NOMO-1 treated with DMSO at 0.1 percent for 48 hours (cell line): ENCODE data around the gene SGPP1.
A peak's percentile ranks its signal among the peaks of the same experiment; 100 is the strongest.
"Not testable (repeated sequence)": the region's sequence is repeated elsewhere in the genome, so short reads cannot be mapped to it uniquely, and the experiment has no call there.

ENCODE experiments used
- DNase-seq: peaks from one replicate; lab custom pipeline; 2025; ENCODE audit not compliant: unreplicated experiment; lab: John Stamatoyannopoulos, UW

Gene SGPP1

DNA sequence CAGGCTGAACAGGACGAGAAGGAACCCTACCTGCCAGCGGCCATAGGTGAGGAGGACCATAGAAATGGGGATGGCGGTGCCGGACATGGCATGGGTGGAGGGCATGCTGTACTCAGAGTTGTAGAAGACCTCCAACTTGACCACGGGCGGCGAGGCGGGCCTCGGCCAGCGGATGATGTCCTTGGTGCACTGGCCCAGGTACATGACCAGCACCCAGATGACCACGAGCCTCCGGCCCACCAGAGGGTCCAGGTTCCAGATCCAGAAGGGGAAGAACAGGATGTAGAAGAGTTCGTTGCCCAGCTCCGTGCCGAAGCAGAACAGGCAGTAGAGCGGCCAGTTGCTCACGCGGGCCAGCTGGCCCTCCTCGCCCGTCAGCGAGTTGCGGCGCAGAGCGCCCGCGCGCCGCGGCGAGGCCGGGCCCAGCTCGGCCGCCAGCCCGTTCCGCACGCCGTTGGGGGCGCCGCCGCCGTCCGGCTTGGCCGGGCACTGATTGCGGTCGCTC is 582 bp downstream of the SGPP1 start:
- peak; percentile 8 for DNase-seq

DNA sequence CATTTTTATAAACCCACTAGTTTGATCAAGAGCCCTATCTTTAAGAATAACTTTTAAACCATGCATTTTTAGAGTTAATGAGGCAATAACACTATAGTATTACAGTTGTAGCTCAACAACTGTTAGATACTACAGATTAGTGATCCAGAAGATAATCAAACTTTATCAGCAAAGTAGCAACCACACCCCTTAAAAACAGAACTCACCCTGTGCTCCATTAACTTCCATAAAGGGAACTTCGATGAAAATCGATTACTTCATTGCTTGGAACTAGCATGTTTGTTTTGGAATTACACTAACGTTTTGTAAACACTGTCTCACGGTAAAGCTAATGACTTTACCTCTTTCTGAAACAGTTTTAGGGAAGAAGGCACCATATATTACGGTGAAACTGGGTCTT is 1.4 kb downstream of the SGPP1 start:
- DNase-seq, result no peak

DNA sequence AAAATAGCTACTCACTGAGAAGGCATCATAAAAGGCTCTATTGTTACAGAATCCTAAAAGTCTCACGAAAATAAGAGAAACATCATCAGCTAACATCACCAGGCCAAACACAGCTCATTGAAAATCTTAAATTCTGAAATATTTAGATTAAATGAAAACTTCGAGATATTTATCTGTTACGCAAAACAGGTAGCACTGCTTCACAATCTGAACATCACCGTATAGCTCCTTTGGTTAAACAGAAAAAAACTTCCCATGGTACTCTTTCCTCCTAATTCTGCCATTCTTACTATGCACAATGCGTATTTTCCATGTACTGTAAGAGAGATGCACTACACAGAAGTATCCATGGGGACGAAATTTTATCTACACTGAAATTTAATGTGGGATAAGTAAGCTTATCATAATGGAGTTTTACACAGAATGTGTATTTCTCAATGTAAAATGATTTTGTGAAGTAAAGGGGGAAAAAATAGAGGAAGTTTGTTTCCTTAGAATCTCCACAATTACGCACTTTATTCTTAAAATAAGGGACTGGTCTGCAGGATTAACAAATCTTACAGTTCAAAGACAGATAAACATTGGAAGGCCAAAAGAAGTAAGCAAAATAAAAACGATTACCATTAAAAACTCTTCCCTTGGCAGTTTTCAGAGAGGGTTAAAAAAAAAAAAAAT is 1.9 kb downstream of the SGPP1 start:
- no peak for DNase-seq

DNA sequence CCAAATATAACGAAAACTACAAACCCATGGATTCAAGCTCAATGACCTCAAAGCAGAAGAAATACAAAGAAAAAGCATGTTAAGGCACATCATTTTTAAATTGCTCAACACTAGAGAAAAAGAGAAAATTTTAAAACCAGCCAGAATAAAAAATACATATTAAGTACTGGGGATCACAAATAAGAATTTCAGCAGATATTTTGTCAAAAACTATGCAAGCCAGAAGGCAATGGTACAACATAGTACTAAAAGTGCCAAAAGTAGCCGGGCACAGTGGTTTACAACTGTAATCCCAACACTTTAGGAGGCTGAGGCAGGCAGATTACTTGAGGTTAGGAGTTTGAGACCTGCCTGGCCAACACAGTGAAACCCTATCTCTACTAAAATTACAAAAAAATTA is 10.2 kb downstream of the SGPP1 start:
- DNase-seq, result peak; percentile 47

DNA sequence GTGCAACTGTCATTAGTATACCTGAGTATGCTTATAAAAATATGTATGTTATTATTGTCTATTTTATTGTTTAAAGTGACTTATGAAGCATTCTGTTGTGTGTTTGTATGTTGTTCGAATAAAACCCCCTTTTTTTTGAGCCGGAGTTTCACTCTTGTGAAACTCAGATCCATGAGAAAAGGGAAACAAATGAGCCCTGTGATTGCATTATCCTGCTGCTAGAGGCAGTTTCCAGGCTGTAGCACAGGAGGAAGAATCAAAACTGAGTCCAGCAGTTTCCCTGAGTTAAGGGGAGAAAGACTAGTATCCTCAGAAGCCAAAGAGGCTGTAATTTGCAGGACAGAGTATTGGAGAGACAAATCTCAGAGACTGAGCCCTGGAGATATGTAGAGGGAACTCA is 12.5 kb downstream of the SGPP1 start:
- DNase-seq, result no peak

DNA sequence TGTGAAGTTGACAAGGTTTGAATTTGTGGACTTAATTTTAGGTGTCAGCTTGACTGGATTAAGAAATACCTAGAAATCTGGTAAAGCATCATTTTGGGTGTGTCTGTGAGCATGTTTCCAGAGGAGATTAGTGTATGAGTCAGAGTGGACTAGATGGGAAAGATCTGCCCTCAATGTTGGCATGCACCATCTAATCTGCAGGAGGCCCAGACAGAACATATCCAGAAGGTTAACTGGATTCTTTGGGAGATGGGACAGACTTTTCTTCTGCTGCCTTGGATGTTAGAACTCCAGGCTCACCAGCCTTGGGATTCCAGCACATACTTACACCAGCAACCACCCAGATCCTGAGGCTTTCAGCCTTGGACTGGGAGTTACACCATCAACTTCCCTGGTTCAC is 14.1 kb downstream of the SGPP1 start:
- no peak for DNase-seq

DNA sequence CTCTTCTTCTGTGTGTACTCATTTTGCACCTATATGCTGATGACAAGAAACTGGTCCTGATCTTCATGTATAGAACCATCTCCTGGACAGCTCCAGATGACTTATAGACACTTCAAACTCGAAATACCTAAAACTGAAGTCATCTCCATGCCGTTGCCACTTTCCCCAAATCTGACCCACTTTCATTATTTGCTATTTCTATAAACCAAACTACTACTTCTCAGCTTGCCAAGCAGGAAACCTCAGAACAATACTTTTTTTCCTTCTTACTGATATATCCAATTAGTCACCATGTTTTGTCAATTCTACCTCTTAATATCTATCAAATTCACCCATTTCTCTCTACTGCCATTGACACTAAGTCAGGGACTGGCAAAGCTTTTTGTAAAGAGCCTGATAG is 14.8 kb downstream of the SGPP1 start:
- DNase-seq, result no peak

DNA sequence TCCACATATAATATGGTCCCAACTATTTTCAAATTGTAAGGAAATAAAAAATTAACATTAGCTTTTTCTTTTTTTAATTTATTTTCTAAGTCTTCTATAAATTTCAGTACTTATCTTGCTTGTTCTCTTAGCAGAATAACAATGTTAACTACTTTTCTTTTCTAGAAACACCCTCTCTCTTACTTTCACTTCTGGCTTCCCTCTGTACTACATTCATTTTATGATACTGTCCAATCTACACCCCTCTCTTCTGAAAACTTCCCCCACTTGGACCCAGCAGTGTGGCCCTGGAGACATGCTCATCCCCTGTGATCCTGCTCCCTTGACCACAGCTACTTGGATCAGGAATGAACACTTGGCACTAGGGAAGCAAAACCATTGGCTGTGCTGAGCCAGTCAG is 15.7 kb downstream of the SGPP1 start:
- no peak for DNase-seq

DNA sequence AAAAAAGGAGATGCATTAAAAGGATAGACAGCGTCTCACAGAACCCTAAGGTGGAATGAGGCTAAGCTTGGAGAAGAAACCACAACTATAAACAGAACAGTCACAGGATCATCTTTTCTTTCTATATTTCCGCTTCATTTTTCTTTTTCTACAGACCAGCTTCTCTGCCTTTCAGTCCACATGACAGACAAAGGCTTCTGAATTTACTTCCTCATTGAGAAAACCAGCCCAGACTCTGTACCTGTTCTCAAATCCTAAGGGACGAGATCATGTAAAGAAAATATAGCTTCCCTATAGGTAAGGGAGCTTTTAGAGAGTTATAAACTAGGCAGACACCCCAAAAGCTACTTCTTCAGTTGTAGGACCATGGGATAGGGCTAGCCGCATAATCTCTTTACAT is 17.4 kb downstream of the SGPP1 start:
- no peak for DNase-seq

DNA sequence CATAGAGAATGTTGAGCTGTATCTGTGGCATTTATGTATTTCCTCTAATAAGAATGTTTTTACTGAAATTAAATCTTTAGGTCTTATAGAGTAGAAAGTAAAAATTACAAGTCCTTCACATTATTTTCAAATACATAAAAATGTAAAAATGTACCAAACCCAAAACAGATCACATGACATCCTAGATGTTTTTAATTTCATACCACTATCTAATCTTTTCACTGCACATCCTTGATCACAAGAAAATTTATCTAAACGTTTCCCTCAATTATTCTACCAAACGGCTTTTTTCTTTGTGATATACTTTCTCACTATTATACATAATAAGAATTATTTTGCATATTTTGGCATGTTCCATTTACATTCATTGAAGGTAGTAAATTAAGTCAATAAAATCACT is 18.3 kb downstream of the SGPP1 start:
- DNase-seq, result no peak

DNA sequence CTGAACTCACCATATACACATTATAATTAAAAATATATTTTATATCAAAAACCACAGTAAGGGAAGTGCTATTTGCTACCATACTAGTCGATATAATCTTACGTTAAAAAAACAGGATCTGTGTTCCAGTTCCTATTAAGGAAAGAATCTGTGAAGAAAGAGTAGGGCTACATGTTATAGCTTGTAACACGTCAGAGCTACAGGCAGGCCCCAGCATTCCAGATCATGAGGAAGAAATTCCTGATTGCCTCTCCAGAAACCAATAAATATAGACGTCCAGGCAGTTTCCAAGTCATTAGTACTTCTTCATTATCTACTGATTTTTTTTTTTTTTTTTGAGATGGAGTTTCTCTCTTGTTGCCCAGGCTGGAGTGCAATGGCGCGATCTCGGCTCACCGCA is 20.6 kb downstream of the SGPP1 start:
- no peak for DNase-seq

DNA sequence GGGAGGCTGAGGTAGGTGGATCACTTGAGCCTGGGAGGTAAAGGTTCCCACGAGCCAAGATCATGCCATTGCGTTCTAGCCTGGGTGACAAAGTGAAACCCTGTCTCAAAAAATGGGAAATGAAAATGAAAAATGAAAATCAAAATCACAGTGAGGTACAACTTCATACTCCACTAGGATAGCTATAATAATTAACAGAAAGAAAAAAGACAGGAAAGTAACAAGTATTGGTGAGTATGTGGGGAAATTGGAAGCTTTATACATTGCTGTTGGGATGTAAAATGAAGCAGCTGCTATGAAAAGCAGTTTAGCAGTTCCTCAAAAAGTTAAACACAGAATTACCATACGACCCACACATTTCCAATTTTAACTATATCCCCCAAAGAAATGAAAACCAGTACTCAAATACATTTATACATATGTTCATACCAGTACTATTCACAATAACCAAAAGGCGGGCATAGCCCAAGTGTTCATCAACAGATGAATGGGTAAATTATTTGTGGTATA is 22.2 kb downstream of the SGPP1 start:
- no peak for DNase-seq

DNA sequence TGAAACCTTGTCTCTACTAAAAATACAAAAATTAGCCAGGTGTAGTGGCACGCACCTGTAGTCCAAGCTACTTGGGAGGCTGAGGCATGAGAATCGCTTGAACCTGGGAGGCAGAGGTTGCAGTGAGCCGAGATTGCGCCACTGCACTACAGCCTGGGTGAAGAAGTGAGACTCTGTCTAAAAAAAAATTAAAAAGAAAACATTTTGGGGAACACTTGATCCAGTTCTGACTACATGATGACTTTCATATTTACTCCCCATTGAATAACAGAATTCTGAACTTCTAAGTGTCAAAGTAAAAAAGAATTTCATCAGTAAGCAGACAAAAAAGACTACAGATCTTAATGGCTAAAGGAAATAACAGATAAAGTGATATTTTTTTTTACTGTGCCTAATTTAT is 25.3 kb downstream of the SGPP1 start:
- DNase-seq, result not testable (repeated sequence)

DNA sequence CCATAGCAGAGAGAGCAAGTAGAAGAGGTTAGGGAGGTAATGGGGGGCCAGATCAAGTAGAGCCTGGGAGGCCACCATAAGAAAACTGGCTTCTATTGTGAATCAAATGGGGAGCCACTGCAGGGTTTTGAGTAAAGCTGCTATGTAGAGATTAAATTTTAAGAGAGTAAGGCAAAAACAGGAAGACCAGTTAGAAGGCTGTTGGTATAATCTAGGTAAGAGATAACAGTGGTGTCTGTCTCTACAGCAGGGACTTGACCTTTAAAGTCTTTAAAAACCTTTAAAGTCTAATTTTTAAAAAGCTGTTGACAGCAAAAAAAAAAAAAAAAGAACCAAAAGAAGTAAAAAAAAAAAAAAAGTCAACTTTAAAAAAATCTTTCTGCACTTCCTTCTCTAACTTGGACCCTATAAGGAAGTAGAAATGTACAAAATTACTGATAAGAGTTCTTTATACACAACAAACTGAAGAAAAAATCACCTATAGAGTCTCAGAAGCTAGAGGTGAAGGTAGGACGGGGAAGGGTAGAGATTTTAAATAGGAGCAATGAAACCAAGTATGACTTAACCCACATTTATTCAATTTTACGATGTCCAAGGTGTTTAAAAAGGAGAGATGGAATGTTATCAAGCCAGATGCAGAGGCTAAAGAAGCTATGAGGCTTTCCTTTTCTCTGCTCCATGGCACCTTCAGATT is 26.1 kb downstream of the SGPP1 start:
- no peak for DNase-seq

DNA sequence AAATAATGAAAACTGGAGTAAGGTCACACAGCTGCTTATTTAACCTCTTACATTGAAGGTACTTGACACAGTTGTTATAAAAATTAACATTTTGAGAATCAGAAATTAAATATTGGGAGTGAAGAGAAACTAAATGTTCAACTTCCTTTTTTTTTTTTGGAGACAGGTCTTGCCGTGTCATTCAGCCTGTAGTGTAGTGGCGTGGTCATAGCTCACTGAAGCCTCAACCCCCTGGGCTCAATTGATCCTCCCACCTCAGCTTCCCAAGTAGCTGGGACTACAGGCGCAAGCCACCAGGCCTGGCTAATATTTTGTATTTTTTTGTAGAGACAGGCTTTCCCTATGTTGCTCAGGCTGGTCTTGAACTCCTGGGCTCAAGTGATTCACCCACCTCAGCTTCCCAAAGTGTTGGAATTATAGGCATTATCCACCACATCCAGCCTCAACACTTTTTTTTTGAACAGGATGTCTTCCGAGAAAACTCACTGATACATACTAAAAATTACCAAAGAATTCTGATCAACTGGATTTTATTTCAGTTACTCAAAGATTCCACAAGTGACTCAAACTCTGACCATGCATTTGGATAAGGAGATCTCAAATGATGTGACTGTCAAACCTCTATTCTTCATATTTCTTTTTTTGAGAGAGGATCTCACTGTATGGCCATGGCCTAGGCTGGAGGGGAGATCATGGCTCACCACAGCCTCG is 35.4 kb downstream of the SGPP1 start:
- no peak for DNase-seq

DNA sequence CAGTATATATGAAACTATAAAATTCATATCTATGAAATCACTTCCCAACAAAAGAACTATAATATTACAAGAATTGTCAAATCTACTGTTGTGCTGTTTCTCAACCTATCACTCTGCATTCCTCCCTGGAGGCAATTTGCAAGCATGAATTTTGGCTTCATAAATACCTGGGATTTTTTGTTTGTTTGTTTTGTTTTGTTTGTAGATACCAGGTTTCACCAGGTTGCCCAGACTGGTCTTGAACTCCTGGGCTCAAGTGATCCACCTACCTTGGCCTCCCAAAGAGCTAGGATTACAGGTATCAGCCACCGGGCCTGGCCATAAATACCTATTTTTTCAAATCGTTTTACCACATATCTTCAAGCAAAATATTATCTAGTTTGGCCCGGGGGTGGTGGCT is 38.7 kb downstream of the SGPP1 start:
- no peak for DNase-seq

DNA sequence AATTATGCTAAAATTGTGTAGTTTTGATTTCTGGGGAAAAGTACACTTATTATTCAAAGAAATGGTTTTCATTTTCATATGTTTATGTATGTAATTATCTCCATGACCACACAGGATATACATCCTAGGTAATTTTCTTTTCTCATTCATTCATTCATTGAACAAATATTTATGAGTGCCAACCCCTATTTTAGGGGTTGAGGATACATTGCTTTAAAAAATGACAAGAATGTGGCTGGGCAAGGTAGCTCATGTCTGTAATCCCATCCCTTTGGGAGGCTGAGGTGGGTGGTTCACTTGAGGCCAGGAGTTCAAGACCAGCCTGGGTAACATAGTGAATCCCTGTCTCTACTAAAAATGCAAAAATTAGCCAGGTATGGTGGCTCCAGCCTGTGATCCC is 40.9 kb downstream of the SGPP1 start:
- DNase-seq, result no peak

DNA sequence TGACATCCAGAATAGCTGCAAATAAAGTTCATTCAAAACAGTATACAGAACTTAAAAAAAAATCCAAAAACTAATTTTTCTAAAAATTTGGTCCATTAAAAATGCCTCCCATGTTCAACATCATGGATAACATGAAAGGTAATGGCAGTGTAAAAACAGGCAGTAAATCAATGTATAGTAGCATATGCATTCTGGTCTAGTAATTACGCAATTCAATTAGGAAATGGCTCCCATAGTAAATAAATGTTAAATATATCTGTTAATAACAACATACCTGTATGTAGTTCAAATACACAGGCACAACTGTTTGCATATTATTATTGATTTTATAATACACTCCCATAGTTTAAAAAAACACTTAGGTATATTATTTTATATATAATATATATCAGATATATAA is 42.5 kb downstream of the SGPP1 start:
- no peak for DNase-seq

DNA sequence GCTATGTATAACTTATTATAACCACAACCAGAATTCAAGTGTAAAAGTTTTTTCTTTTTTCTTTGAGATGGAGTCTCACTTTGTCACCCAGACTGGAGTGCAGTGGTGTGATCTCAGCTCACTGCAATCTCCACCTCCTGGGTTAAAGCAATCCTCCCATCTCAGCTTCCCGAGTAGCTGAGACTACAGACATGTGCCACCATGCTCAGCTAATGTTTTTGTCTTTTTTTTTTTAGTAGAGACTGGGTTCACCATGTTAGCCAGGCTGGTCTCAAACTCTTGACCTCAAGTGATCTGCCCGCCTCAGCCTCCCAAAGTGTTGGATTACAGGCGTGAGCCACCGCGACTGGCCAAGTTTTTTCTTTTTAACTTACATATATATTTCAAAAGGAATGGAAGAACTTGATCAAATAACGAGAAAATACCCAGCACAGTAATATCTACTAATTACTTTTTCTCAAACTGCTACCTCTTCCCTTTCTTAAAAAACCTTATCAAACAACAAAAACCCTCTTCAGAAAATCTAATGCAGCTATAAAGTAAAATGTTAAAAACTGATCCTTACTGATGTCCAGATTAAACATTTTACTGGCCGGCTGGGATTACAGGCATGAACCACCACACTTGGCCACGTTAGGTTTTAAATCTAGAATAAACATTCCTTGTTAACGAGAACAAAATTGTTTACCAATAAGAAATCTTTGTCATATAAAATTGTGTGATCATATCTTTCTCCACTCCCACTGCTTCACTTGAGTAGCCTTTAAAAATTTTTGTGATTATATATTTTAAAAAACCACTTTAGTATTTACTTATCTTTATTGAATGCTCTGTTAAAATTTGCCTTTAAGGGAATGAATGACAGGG is 44.9 kb downstream of the SGPP1 start:
- DNase-seq, result no peak

DNA sequence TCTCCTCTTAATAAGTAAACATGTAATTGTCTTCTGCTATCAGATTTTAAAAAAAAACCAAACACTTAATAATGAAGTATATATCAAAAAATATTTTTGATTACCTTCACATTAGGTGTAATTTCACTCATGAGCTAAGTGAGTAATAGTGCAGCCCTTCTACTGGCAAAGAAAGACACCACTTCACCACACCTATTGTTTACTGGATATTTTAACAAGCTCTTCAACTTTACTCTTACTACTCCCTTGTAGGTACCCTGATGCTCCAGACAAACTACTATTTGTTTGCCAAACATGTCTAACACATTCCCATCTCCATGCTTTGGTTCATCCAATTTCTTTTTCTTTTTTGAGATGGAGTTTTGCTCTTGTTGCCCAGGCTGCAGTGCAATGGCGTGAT is 49.3 kb downstream of the SGPP1 start:
- DNase-seq, result no peak

DNA sequence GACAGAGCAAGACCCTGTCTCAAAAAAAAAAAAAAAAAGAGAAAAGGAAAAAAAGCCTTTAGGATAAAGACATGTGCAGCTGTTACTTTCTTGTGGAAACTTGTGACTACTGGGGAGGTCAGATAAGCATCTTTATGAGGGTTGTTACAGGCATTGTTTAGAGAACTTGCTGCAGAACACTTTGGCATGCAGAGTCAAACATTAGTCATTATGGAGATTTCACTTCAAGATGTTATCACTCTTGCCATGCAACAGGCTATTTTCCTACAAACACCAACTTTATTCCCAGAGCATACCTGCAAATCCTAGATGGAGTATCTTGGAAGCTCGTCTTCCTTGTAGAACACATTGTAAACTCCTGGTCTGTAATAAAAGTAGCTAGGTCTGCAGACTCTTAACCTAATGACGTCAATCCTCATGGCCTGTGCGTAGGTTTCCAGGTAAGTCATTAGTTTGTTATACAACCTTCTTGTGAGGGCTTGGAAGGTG is 49.9 kb downstream of the SGPP1 start:
- DNase-seq, result no peak
